PFSK-1 (cell line): ENCODE results near the gene RGL3.
A peak's percentile ranks its signal among the peaks of the same experiment; 100 is the strongest.

Source experiments
- FOXP2 ChIP-seq: optimal IDR thresholded peaks from 2 replicates; pipeline ENCODE3; 2011; ENCODE audit warnings: borderline replicate concordance, control low read depth, inconsistent platforms; ENCODE audit not compliant: insufficient read depth; ENCODE audit errors: extremely low read length, extremely low read depth
- POLR2AphosphoS5 ChIP-seq: IDR thresholded peaks from 2 replicates; pipeline ENCODE4 v1.6.1; 2012; ENCODE audit warnings: low read depth, mild to moderate bottlenecking, control low read depth, low read length, moderate library complexity
- SIN3A ChIP-seq: IDR thresholded peaks from 2 replicates; pipeline ENCODE4 v1.6.1; 2012; ENCODE audit warnings: mild to moderate bottlenecking, low read length, moderate library complexity, borderline replicate concordance; ENCODE audit not compliant: insufficient read depth
- TAF1 ChIP-seq: IDR thresholded peaks from 2 replicates; pipeline ENCODE4 v1.6.1; 2012; ENCODE audit warnings: low read length, control low read depth, borderline replicate concordance; ENCODE audit not compliant: insufficient read depth
- TF ChIP-seq, protein P1 (sequence below), 2 experiments: IDR thresholded peaks; 2 replicates each; pipeline versions ENCODE4 v1.6.1 to v1.8.0; 2011 to 2012; ENCODE audit warnings: low read depth in 2 of 2, low read length in 2 of 2, control low read depth in 1 of 2, inconsistent platforms in 1 of 2, mild to moderate bottlenecking in 1 of 2, moderate library complexity in 1 of 2; ENCODE audit not compliant: insufficient read depth in 1 of 2

Gene RGL3

DNA sequence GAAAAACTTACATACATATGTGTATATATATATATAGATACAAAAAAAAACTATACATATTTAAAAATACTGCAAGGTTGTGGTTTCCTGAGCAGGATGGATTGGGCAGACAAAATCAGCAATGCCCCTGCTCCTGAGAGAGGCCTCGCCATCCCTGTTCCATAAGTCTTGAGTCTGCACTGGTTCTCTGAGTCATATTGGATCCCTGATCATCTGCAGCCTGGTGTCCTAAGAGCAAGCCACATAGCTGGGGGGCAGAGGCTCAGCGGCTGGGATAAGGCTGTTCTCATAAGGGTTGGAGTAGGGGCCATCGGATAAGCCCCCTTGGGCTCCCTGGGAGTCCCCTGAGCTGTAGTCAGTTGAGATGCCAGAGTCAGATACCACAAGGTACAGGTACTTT is 41.4 kb downstream of the RGL3 start:
- TF ChIP-seq, protein P1, sequence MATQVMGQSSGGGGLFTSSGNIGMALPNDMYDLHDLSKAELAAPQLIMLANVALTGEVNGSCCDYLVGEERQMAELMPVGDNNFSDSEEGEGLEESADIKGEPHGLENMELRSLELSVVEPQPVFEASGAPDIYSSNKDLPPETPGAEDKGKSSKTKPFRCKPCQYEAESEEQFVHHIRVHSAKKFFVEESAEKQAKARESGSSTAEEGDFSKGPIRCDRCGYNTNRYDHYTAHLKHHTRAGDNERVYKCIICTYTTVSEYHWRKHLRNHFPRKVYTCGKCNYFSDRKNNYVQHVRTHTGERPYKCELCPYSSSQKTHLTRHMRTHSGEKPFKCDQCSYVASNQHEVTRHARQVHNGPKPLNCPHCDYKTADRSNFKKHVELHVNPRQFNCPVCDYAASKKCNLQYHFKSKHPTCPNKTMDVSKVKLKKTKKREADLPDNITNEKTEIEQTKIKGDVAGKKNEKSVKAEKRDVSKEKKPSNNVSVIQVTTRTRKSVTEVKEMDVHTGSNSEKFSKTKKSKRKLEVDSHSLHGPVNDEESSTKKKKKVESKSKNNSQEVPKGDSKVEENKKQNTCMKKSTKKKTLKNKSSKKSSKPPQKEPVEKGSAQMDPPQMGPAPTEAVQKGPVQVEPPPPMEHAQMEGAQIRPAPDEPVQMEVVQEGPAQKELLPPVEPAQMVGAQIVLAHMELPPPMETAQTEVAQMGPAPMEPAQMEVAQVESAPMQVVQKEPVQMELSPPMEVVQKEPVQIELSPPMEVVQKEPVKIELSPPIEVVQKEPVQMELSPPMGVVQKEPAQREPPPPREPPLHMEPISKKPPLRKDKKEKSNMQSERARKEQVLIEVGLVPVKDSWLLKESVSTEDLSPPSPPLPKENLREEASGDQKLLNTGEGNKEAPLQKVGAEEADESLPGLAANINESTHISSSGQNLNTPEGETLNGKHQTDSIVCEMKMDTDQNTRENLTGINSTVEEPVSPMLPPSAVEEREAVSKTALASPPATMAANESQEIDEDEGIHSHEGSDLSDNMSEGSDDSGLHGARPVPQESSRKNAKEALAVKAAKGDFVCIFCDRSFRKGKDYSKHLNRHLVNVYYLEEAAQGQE (IDR thresholded peaks at IDR 0.05; ENCODE audit: insufficient read depth in 1 of 2, low read depth in 2 of 2, low read length in 2 of 2), result no peak
- TF ChIP-seq FOXP2, result no peak
- TF ChIP-seq POLR2AphosphoS5, result no peak
- no peak for TF ChIP-seq TAF1
- no peak for TF ChIP-seq SIN3A

DNA sequence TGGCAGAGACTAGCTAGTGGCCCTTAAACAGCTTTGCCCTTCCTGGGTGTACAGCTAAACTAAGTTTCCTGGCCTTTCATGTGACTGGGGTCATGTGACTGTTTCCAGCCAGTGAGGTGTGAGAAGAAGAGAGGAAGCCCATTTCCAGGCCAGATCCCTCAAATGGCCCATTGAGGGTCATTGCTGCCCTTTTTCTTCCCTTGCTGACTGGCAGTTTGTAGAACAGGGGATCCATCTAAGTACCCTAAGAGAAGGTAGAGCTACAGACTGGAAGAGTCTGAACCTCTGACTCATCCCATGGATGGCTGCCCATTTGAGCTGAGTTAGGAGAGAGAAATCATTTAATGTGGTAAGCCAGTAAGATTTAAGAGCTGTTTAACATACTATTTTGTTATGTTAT is 41.9 kb downstream of the RGL3 start:
- TF ChIP-seq, protein P1 (IDR thresholded peaks at IDR 0.05; ENCODE audit: insufficient read depth in 1 of 2, low read depth in 2 of 2, low read length in 2 of 2), result no peak
- TF ChIP-seq TAF1 (no peak), POLR2AphosphoS5 (no peak; the same call in 1 of the 2 replicates), FOXP2 (no peak), SIN3A (no peak)

DNA sequence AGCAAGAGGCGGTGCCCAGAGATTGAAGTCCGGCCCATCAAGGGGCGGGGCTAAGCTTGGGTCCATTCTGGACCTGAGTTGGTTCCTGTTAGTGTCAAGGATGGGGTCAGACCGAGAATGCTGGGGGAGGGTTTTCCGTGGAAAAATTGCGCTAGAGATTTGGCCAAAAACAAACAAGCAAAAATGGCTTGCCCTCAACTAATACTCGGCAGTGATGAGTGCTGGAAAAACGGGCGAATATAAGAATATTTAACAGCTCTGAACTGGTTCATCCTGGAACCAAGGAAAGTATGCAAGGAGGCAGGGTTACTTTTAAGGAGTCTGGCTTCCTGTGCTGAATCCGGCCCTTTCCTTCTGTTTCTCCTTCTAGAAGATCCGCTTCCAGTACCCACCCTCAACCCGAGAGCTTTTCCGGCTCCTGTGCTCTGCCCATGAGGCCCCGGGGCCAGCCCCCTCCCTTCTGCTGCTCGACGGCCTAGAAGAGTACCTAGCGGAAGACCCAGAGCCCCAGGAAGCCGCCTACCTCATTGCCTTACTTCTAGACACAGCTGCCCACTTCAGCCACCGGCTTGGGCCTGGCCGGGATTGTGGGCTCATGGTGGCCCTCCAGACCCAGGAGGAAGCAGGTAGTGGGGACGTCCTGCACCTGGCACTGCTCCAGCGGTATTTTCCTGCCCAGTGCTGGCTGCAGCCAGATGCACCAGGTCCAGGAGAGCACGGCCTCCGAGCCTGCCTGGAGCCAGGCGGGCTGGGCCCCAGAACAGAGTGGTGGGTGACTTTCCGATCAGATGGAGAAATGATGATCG is 43.8 kb downstream of the RGL3 start:
- TF ChIP-seq, protein P1 (IDR thresholded peaks at IDR 0.05; ENCODE audit: insufficient read depth in 1 of 2, low read depth in 2 of 2, low read length in 2 of 2), result 0 out of 4 replicates have a peak, but pooled peaks of 1 of the 2 experiments have one; percentile 42
- TF ChIP-seq FOXP2 (no peak), TAF1 (peak; percentile 80; the same call in 1 of the 2 replicates), SIN3A (no peak), POLR2AphosphoS5 (peak; percentile 94)

DNA sequence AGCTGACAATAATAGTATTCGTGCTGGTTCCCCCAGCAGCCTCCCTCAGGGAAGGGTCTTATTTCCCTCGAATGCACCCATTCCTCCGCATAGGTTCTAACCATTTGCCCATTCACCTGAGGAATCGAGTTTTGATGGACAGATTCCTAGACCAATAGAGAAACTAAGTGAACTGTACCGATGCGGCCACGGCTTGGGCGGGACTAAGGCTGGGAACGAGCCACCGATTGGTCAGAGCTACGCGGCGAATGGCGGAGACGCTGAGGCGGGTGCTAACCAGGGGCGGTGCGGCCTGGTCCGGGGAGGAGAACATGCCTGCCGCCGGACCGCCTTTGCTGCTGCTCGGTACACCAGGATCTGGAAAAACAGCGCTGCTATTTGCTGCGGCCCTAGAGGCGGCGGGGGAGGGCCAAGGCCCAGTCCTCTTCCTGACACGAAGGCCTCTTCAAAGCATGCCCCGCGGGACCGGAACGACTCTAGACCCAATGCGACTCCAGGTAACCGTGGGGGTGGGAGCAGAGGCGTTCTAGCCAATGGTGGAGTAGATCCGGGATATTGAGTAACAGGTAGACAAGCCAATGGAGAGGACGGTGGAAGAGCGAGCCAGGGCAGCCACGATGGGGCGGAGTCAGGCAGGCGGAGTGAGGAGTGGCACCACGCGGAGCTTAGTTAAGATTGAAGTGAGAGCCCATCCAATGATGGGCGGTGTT is 44.5 kb downstream of the RGL3 start, which contains the start of gene SWSAP1:
SWSAP1 (plus strand) TSS at position 234 of the 710 bp plus-strand sequence; CDS start at position 249, 15 bp downstream.
- TF ChIP-seq, protein P1 (IDR thresholded peaks at IDR 0.05; ENCODE audit: insufficient read depth in 1 of 2, low read depth in 2 of 2, low read length in 2 of 2), result no peak
- TF ChIP-seq POLR2AphosphoS5 (peak; percentile 75), FOXP2 (peak; percentile 46)
